IMR-90 (cell line): ENCODE data around the gene NDUFB5. TPM values are rescaled to one million over a fixed set of nuclear protein-coding genes. Genes with fewer than 3 reads are reported as not detected.

ENCODE experiments used
- ATAC-seq: fragments of 200-7000 bp; cut with Tn5 transposase; 2 replicates; pipeline ENCODE4 v1.9.1; 2020; ENCODE audit warnings: low read depth, mild to moderate bottlenecking, moderate library complexity
- BruUV-seq: library from RNA; stranded (reverse); fragments of 400-500 nt; replicated peaks from 2 replicates; lab custom pipeline; 2021; lab: Mats Ljungman, UMichigan
- CTCF ChIA-PET: fragments of 300-600 bp; formaldehyde crosslinking; extraction: SDS; loops from one replicate; lab custom pipeline; 2021; ENCODE audit warnings: antibody characterized with exemption; lab: Yijun Ruan, JAX
- POLR2A ChIA-PET: fragments of 300-600 bp; sonication (Branson Sonifier 250); formaldehyde crosslinking; loops from one replicate; lab custom pipeline; 2022; ENCODE audit warnings: antibody characterized with exemption; ENCODE audit not compliant: unreplicated experiment; lab: Charles Lee
- DNase-seq: peaks from one replicate; pipeline ENCODE4 v3.0.0; 2013
- H2AFZ ChIP-seq: replicated peaks from 2 replicates; pipeline ENCODE3; 2013; ENCODE audit warnings: low read length, mild to moderate bottlenecking; ENCODE audit not compliant: poor library complexity
- H2AK5ac ChIP-seq: 2 replicates; pipeline ENCODE4 v1.6.1; 2013; ENCODE audit warnings: low read depth, low read length, inconsistent platforms
- H2AK9ac ChIP-seq: replicated peaks from 2 replicates; pipeline ENCODE3; 2013; ENCODE audit warnings: mild to moderate bottlenecking, low read depth, low read length, moderate library complexity; ENCODE audit not compliant: poor library complexity
- H2BK120ac ChIP-seq: 2 replicates; pipeline ENCODE4 v1.6.1; 2013; ENCODE audit warnings: low read depth, low read length, inconsistent platforms
- H2BK15ac ChIP-seq: 3 replicates; pipeline ENCODE4 v1.6.1; 2013; ENCODE audit warnings: low read depth, low read length, inconsistent platforms
- H2BK20ac ChIP-seq: 2 replicates; pipeline ENCODE4 v1.6.1; 2013; ENCODE audit warnings: low read depth, mild to moderate bottlenecking, inconsistent platforms, low read length, moderate library complexity
- H2BK5ac ChIP-seq: 2 replicates; pipeline ENCODE4 v1.6.1; 2013; ENCODE audit warnings: mild to moderate bottlenecking, low read depth, low read length, inconsistent platforms; ENCODE audit not compliant: poor library complexity, severe bottlenecking
- H3K14ac ChIP-seq: replicated peaks from 2 replicates; pipeline ENCODE4 v1.6.1; 2013; ENCODE audit warnings: low read depth, low read length, inconsistent platforms
- H3K18ac ChIP-seq: 2 replicates; pipeline ENCODE4 v1.6.1; 2013; ENCODE audit warnings: low read depth, low read length, control low read depth
- H3K23ac ChIP-seq: 2 replicates; pipeline ENCODE4 v1.6.1; 2013; ENCODE audit warnings: low read depth, low read length, inconsistent platforms
- H3K27ac ChIP-seq: 2 replicates; pipeline ENCODE4 v1.5.1; 2013; ENCODE audit warnings: mild to moderate bottlenecking, control low read depth, low read length; ENCODE audit not compliant: insufficient read depth
- H3K27me3 ChIP-seq: 2 replicates; pipeline ENCODE4 v1.6.1; 2013; ENCODE audit warnings: low read length; ENCODE audit not compliant: control insufficient read depth, insufficient read depth
- H3K36me3 ChIP-seq: 2 replicates; pipeline ENCODE4 v1.6.1; 2013; ENCODE audit warnings: low read length, mixed read lengths; ENCODE audit not compliant: control insufficient read depth, insufficient read depth
- H3K4ac ChIP-seq: 2 replicates; pipeline ENCODE4 v1.6.1; 2013; ENCODE audit warnings: low read depth, low read length, inconsistent platforms
- H3K4me1 ChIP-seq: 2 replicates; pipeline ENCODE4 v1.6.1; 2013; ENCODE audit warnings: low read length, mixed read lengths; ENCODE audit not compliant: control insufficient read depth, insufficient read depth
- H3K4me2 ChIP-seq: 2 replicates; pipeline ENCODE4 v1.6.1; 2013; ENCODE audit warnings: low read depth, mild to moderate bottlenecking, control low read depth, low read length, moderate library complexity
- H3K4me3 ChIP-seq: 2 replicates; pipeline ENCODE4 v1.5.1; 2013; ENCODE audit warnings: low read depth, mild to moderate bottlenecking, control low read depth, low read length, moderate library complexity; ENCODE audit not compliant: insufficient read depth
- H3K56ac ChIP-seq: 2 replicates; pipeline ENCODE4 v1.6.1; 2013; ENCODE audit warnings: low read length, inconsistent platforms; ENCODE audit not compliant: insufficient read depth; ENCODE audit errors: extremely low read depth
- H3K79me1 ChIP-seq, 2 experiments: 2 replicates each; pipeline ENCODE4 v1.6.1; 2013; ENCODE audit warnings: low read length in 2 of 2, inconsistent platforms in 1 of 2, low read depth in 1 of 2
- H3K9ac ChIP-seq: 2 replicates; pipeline ENCODE4 v1.6.1; 2013; ENCODE audit warnings: low read depth, low read length, control low read depth
- H3K9me1 ChIP-seq: 2 replicates; pipeline ENCODE4 v1.6.1; 2013; ENCODE audit warnings: low read length, inconsistent platforms; ENCODE audit not compliant: insufficient read depth
- H3K9me3 ChIP-seq: 2 replicates; pipeline ENCODE4 v1.6.1; 2013; ENCODE audit warnings: low read length; ENCODE audit not compliant: control insufficient read depth, insufficient read depth
- H4K20me1 ChIP-seq: 2 replicates; pipeline ENCODE4 v1.6.1; 2013; ENCODE audit warnings: low read length, inconsistent platforms; ENCODE audit not compliant: insufficient read depth
- H4K5ac ChIP-seq: 2 replicates; pipeline ENCODE4 v1.6.1; 2013; ENCODE audit warnings: mild to moderate bottlenecking, low read depth, low read length, control low read depth
- H4K8ac ChIP-seq, 2 experiments: 2 replicates each; pipeline ENCODE4 v1.6.1; 2013; ENCODE audit warnings: low read depth in 2 of 2, low read length in 2 of 2, control low read depth in 1 of 2, inconsistent platforms in 1 of 2
- H4K91ac ChIP-seq: 2 replicates; pipeline ENCODE4 v1.6.1; 2013; ENCODE audit warnings: low read depth, low read length, inconsistent platforms; ENCODE audit not compliant: insufficient read depth
- BHLHE40 ChIP-seq: fragments of 150-350 bp; IDR thresholded peaks from 2 replicates; pipeline ENCODE4 v1.6.1; 2016; ENCODE audit warnings: mild to moderate bottlenecking, low read depth, low read length
- CEBPB ChIP-seq: IDR thresholded peaks from 2 replicates; pipeline ENCODE4 v1.6.1; 2012; ENCODE audit warnings: low read depth, low read length, improper control_type of control experiment
- CHD1 ChIP-seq: IDR thresholded peaks from 2 replicates; pipeline ENCODE4 v1.6.1; 2012; ENCODE audit warnings: low read depth, low read length, improper control_type of control experiment
- FOS ChIP-seq: fragments of 150-350 bp; IDR thresholded peaks from 2 replicates; pipeline ENCODE4 v1.6.1; 2016; ENCODE audit warnings: low read depth, low read length
- MAFK ChIP-seq: IDR thresholded peaks from 2 replicates; pipeline ENCODE4 v1.6.1; 2012; ENCODE audit warnings: low read depth, low read length, improper control_type of control experiment
- MAZ ChIP-seq: IDR thresholded peaks from 2 replicates; pipeline ENCODE4 v1.6.1; 2012; ENCODE audit warnings: low read depth, mild to moderate bottlenecking, low read length, improper control_type of control experiment, moderate library complexity, borderline replicate concordance
- MXI1 ChIP-seq: IDR thresholded peaks from 2 replicates; pipeline ENCODE4 v1.6.1; 2012; ENCODE audit warnings: low read depth, mild to moderate bottlenecking, low read length, moderate library complexity, borderline replicate concordance
- NFE2L2 ChIP-seq: fragments of 150-350 bp; IDR thresholded peaks from 2 replicates; pipeline ENCODE4 v1.6.1; 2016; ENCODE audit warnings: low read depth, mild to moderate bottlenecking, low read length
- POLR2A ChIP-seq: IDR thresholded peaks from 2 replicates; pipeline ENCODE4 v1.6.1; 2012; ENCODE audit warnings: mild to moderate bottlenecking, low read depth, low read length
- RAD21 ChIP-seq: IDR thresholded peaks from 2 replicates; pipeline ENCODE4 v1.6.1; 2012; ENCODE audit warnings: low read length, improper control_type of control experiment
- RCOR1 ChIP-seq: IDR thresholded peaks from 2 replicates; pipeline ENCODE4 v1.6.1; 2012; ENCODE audit warnings: mild to moderate bottlenecking, low read length, improper control_type of control experiment; ENCODE audit not compliant: insufficient replicate concordance
- RFX5 ChIP-seq: IDR thresholded peaks from 2 replicates; pipeline ENCODE4 v1.8.0; 2012; ENCODE audit warnings: low read depth, mild to moderate bottlenecking, low read length, moderate library complexity
- SMC3 ChIP-seq: fragments of 150-350 bp; IDR thresholded peaks from 2 replicates; pipeline ENCODE4 v1.6.1; 2016; ENCODE audit warnings: low read depth, mild to moderate bottlenecking, antibody characterized with exemption, low read length, moderate library complexity
- WGBS, 2 experiments: methylation state at CpG; one replicate each; pipeline versions ENCODE4 v1.1.5 to v1.1.7; 2013; ENCODE audit warnings: missing lambda C conversion rate in 2 of 2; ENCODE audit not compliant: insufficient read length in 1 of 2; ENCODE audit errors: extremely low coverage in 2 of 2; 5-methylcytosine and 5-hydroxymethylcytosine counted together
- dilution Hi-C: fragments of 300-500 bp; cut with HindIII; formaldehyde crosslinking; loops from one replicate; pipeline ENCODE4 v1.14.3; 2018; ENCODE audit warnings: low sequenced_read_pairs; ENCODE audit not compliant: unreplicated experiment
- in situ Hi-C: fragments of 300-500 bp; cut with MboI; formaldehyde crosslinking; loops from 3 replicates; pipeline ENCODE4 v1.14.3; 2019; ENCODE audit warnings: low sequenced_read_pairs, inconsistent platforms, mixed read lengths
- intact Hi-C: fragments of 100-400 bp; cut with micrococcal nuclease; formaldehyde crosslinking; loops from 2 replicates; pipeline ENCODE4 v1.10.0; 2022
- polyA plus RNA-seq, 3 experiments: library from polyadenylated mRNA; depleted of rRNA; stranded (reverse); fragments of >200 nt; gene quantifications; 2 replicates each; pipeline ENCODE4 v1.2.3, GENCODE V29; 2012; ENCODE audit warnings: low replicate concordance in 1 of 3
- total RNA-seq: library from RNA; depleted of rRNA; stranded (reverse); fragments of >200 nt; gene quantifications from 2 replicates; pipeline ENCODE4 v1.2.3, GENCODE V29; 2012
- TF ChIP-seq, protein P1 (sequence below): conservative IDR thresholded peaks from 2 replicates; pipeline ENCODE4 v1.5.1; 2012; ENCODE audit warnings: mild to moderate bottlenecking, low read depth, low read length, improper control_type of control experiment
- TF ChIP-seq, protein P2 (sequence below): fragments of 150-350 bp; IDR thresholded peaks from 2 replicates; pipeline ENCODE4 v1.6.1; 2017; ENCODE audit warnings: mild to moderate bottlenecking, antibody characterized with exemption, low read length, low read depth
- TF ChIP-seq, protein P3 (sequence below): fragments of 150-350 bp; IDR thresholded peaks from 2 replicates; pipeline ENCODE4 v1.6.1; 2016; ENCODE audit warnings: low read depth, mild to moderate bottlenecking, low read length, moderate library complexity, borderline replicate concordance

The NDUFB5 gene
- total and polyA plus RNA-seq, 2 of the 4 experiments (the other 2 are of a cell fraction) = 17.2 to 29.3 TPM

DNA sequence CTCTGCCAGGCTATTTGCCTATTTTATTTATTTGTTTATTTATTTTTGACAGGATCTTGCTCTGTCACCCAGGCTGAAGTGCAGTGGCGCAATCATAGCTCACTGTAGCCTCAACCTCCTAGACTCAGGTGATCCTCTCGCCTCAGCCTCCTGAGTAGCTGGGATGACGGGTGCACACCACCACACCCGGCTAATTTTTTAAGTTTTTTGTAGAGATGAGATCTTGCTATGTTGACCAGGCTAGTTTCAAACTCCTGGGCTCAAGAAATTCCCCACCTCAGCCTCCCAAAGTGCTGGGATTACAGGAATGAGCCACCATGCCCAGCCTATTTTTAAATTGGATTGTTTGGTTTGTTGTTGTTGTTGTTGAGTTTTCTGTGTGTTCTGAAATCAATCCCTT, 5.5 kb downstream of the NDUFB5 start:
- intact Hi-C loops (no loop called here), dilution Hi-C loops (no loop called here), in situ Hi-C loops (no loop called here)
- Histone ChIP-seq H4K8ac (no peak overlapping the region), H3K27me3 (no peaks in the 10 kb centered on the region), H3K56ac (no peak overlapping the region), H3K9me1 (peaks cover 3% of the 10 kb centered on the region; the same call in 1 of the 2 replicates), H2BK5ac (no peak overlapping the region), H3K4ac (no peak overlapping the region), H3K27ac (no peak overlapping the region), H2BK120ac (no peak overlapping the region), H4K20me1 (no peaks in the 10 kb centered on the region; the same call in 1 of the 2 replicates), H2AK9ac (no peak overlapping the region), H3K14ac (no peak overlapping the region), H3K9ac (no peak overlapping the region), H2BK15ac (no peak overlapping the region), H2AK5ac (no peak overlapping the region), H3K4me1 (peaks cover 4% of the 10 kb centered on the region), H3K9me3 (no peaks in the 10 kb centered on the region), H4K5ac (no peak overlapping the region), H3K23ac (no peak overlapping the region), H4K91ac (no peak overlapping the region), H2AFZ (no peak overlapping the region), H3K36me3 (peaks cover 3% of the 10 kb centered on the region; the same call in 1 of the 2 replicates), H3K4me2 (no peak overlapping the region), H3K4me3 (no peak overlapping the region), H3K79me1 (peaks cover 22 to 26% of the 10 kb centered on the region in 2 experiments; a peak in 3 of 4 replicates), H2BK20ac (no peak overlapping the region), H3K18ac (no peak overlapping the region)
- POLR2A ChIA-PET = no interaction called here
- no peak for DNase-seq
- TF ChIP-seq, protein P1, sequence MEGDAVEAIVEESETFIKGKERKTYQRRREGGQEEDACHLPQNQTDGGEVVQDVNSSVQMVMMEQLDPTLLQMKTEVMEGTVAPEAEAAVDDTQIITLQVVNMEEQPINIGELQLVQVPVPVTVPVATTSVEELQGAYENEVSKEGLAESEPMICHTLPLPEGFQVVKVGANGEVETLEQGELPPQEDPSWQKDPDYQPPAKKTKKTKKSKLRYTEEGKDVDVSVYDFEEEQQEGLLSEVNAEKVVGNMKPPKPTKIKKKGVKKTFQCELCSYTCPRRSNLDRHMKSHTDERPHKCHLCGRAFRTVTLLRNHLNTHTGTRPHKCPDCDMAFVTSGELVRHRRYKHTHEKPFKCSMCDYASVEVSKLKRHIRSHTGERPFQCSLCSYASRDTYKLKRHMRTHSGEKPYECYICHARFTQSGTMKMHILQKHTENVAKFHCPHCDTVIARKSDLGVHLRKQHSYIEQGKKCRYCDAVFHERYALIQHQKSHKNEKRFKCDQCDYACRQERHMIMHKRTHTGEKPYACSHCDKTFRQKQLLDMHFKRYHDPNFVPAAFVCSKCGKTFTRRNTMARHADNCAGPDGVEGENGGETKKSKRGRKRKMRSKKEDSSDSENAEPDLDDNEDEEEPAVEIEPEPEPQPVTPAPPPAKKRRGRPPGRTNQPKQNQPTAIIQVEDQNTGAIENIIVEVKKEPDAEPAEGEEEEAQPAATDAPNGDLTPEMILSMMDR = no peak
- no peak for TF ChIP-seq CEBPB
- TF ChIP-seq BHLHE40 = no peak
- TF ChIP-seq MAFK = no peak
- TF ChIP-seq MAZ = no peak
- TF ChIP-seq NFE2L2 = no peak
- no peak for TF ChIP-seq SMC3
- no peak for TF ChIP-seq MXI1
- TF ChIP-seq RFX5 = no peak
- no peak for TF ChIP-seq RAD21
- TF ChIP-seq, protein P2, sequence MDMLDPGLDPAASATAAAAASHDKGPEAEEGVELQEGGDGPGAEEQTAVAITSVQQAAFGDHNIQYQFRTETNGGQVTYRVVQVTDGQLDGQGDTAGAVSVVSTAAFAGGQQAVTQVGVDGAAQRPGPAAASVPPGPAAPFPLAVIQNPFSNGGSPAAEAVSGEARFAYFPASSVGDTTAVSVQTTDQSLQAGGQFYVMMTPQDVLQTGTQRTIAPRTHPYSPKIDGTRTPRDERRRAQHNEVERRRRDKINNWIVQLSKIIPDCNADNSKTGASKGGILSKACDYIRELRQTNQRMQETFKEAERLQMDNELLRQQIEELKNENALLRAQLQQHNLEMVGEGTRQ = no peak
- no peak for TF ChIP-seq FOS
- no peak for TF ChIP-seq RCOR1
- no peak for TF ChIP-seq CHD1
- no peak for TF ChIP-seq POLR2A
- TF ChIP-seq, protein P3, sequence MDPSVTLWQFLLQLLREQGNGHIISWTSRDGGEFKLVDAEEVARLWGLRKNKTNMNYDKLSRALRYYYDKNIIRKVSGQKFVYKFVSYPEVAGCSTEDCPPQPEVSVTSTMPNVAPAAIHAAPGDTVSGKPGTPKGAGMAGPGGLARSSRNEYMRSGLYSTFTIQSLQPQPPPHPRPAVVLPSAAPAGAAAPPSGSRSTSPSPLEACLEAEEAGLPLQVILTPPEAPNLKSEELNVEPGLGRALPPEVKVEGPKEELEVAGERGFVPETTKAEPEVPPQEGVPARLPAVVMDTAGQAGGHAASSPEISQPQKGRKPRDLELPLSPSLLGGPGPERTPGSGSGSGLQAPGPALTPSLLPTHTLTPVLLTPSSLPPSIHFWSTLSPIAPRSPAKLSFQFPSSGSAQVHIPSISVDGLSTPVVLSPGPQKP = no peak
- no CpG with 5 or more reads among the region's 4 CpGs for WGBS, 2 experiments
- CTCF ChIA-PET = no interaction called here
- BruUV-seq = no TSS peak
- ATAC-seq = no peak
